ENCODE measurements around the gene ALPK3.

The ALPK3 gene

GRCh38 chr15:84847382-84847781, 30.2 kb downstream of the ALPK3 start:
- no peak for DNase-seq

GRCh38 chr15:84852212-84852611, 35.1 kb downstream of the ALPK3 start:
- no peak for DNase-seq

- no peak for DNase-seq
Observed at GRCh38 chr15:84855136-84855535, 38.0 kb downstream of the ALPK3 start.

GRCh38 chr15:84855765-84856164, 38.6 kb downstream of the ALPK3 start:
- DNase-seq: no peak

- DNase-seq: no peak
Observed at GRCh38 chr15:84856731-84857417, 39.7 kb downstream of the ALPK3 start.

- no peak for DNase-seq
Observed at GRCh38 chr15:84857418-84858004, 40.4 kb downstream of the ALPK3 start.

GRCh38 chr15:84858231-84858630, 41.1 kb downstream of the ALPK3 start:
- no peak for DNase-seq

GRCh38 chr15:84859144-84859543, 42.0 kb downstream of the ALPK3 start:
- no peak for DNase-seq

- no peak for DNase-seq
Observed at GRCh38 chr15:84859651-84860050, 42.5 kb downstream of the ALPK3 start.

GRCh38 chr15:84861781-84862180, 44.6 kb downstream of the ALPK3 start:
- no peak for DNase-seq

GRCh38 chr15:84862214-84862975, 45.2 kb downstream of the ALPK3 start:
- no peak for DNase-seq

- no peak for DNase-seq
Observed at GRCh38 chr15:84863565-84864443, 46.6 kb downstream of the ALPK3 start.

- DNase-seq: no peak
Observed at GRCh38 chr15:84864444-84864795, 47.3 kb downstream of the ALPK3 start.

- no peak for DNase-seq
Observed at GRCh38 chr15:84865074-84865569, 48.0 kb downstream of the ALPK3 start.

- DNase-seq: no peak
Observed at GRCh38 chr15:84868037-84868880, 51.1 kb downstream of the ALPK3 start.

GRCh38 chr15:84869510-84869909, 52.4 kb downstream of the ALPK3 start:
- no peak for DNase-seq

- no peak for DNase-seq
Observed at GRCh38 chr15:84871428-84871985, 54.4 kb downstream of the ALPK3 start.

- no peak for DNase-seq
Observed at GRCh38 chr15:84872009-84872910, 55.1 kb downstream of the ALPK3 start.

GRCh38 chr15:84873997-84874396, 56.8 kb downstream of the ALPK3 start:
- no peak for DNase-seq
